NCI-H345 treated with DMSO at 0.1 percent for 48 hours (cell line): ENCODE results near the gene PRODH2.
"Not testable (repeated sequence)": the region's sequence is repeated elsewhere in the genome, so short reads cannot be mapped to it uniquely, and the experiment has no call there.

Experiments
- DNase-seq: peaks from one replicate; lab custom pipeline; 2025; ENCODE audit not compliant: unreplicated experiment; lab: John Stamatoyannopoulos, UW

Gene PRODH2

DNA sequence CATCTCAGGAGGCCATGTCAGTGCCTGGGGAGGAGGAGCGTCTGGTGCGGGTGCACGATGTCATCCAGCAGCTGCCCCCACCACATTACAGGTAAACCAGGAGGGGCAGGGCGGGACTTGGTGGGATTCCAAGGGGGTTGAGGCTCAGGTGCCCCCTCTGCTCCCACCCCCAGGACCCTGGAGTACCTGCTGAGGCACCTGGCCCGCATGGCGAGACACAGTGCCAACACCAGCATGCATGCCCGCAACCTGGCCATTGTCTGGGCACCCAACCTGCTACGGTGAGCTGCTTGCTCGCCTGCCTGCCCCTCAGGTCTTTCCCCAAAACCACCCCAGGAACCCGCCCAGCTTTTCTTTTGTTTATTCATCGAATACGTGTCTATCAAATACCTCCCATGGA, 30.1 kb downstream of the PRODH2 start:
- no peak for DNase-seq

DNA sequence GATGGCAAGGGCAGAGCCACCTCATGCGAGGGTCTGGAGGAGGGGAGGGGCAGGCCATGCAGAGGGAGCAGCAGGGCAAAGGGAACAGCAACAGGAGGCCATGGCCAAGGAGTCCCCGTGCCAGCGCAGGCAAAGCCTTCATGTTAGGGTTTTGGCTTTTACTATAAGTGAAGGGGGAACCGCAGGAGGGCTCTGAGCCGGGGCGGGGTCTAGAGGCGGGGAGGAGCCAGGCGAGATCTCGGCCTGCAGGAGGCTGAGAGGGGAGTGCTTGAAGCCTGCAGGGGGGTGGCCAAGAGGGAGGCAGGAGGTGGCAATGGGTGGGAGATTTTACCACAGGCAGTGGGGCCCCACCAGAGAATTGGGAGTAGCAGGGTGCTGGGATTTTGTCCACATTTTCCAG, 31.0 kb downstream of the PRODH2 start:
- no peak for DNase-seq

DNA sequence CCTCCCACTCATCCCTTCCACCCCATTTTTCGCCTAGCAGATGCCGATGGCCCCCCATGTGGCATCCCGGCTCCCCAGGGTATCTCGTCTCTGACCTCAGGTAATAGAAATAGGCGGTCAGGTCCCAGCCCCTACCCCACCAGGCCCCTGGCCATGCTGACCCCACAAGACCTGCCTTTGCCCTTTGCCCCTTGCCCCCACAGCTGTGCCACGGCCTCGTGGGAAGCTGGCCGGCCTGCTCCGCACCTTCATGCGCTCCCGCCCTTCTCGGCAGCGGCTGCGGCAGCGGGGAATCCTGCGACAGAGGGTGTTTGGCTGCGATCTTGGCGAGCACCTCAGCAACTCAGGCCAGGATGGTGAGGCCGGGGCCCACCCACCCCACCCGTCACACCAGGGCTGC, 31.9 kb downstream of the PRODH2 start:
- DNase-seq = no peak

DNA sequence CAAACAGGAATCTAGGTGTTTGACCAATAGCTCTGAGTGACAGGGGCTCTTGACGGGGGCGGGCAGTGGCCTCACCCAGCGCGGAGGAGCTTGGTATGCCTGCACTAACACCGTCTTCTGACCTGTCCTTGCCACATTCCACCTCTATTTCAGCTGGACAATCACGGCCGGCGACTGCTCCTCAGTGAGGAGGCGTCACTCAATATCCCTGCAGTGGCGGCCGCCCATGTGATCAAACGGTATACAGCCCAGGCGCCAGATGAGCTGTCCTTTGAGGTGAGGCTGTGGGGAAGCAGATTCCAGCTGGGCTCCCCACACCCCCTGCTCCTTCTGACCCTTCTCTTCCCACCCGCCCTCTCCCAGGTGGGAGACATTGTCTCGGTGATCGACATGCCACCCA, 32.6 kb downstream of the PRODH2 start:
- DNase-seq = no peak

DNA sequence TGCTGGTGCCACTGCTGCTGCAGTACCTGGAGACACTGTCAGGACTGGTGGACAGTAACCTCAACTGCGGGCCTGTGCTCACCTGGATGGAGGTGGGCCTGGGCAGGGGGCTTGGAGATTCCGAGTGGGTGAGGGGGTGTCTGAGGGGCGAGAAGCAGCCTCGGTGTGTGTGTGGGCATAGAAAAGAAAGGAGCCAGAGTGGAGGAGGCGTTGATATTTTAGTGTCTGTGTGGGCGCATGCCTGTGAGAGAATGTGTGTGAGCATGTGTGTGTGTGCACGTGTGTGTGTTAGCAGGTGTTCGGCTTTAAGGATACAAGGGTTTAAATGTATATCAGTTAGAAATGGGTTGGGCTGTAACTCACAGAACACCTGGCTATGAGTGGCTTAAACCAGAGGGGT, 33.6 kb downstream of the PRODH2 start:
- no peak for DNase-seq

DNA sequence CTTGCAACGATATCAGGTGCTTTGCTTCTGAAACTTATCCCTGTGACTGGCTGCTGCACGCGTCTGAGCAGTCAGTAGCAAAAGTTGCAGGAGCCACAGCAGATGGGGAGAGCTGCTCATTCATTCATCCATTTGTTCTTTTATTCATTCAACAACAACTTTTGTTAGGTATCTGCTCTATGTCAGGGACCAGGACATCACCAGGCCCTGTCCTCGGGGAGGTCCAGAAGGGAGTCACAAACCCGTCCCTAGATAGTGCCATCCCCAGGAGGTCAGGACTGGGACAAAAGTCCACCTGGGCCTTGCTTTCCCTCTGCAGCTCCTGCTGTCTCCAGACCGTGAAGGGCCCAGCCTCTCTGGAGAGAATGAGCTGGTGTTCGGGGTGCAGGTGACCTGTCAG, 34.7 kb downstream of the PRODH2 start:
- no peak for DNase-seq

DNA sequence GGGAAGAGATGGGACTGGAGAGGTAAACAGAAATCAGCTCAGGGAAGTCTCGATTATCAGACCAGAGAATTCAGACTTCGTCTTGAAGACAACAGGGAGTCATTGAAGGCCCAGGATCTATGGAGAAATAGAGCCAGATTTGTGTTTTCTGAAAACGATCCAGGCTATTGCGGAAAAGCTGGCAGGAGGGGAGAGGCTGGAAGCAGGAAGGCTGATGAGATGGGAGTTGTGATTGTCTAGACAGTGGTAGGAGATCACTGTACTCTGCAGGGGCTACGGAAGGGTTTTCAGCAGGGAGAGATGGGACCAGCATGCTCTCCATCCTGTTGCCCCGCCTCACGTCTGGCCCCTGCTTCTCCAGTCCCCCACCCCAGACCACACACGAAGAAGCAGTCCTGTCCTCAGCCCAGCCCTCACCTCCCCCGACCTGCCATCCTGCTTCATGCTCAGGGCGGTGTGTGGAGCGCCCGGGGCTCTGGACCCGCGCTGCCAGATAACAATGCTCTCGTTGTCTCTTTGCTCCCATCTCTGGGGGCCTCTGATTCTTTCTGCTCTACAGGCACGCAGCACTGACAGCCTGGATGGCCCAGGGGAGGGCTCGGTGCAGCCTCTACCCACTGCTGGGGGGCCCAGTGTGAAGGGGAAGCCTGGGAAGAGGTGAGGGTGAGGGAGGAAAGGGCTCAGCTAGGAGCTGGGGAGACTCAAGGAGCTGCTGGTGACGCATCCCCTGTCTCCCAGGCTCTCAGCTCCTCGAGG, 35.4 kb downstream of the PRODH2 start:
- DNase-seq = no peak

DNA sequence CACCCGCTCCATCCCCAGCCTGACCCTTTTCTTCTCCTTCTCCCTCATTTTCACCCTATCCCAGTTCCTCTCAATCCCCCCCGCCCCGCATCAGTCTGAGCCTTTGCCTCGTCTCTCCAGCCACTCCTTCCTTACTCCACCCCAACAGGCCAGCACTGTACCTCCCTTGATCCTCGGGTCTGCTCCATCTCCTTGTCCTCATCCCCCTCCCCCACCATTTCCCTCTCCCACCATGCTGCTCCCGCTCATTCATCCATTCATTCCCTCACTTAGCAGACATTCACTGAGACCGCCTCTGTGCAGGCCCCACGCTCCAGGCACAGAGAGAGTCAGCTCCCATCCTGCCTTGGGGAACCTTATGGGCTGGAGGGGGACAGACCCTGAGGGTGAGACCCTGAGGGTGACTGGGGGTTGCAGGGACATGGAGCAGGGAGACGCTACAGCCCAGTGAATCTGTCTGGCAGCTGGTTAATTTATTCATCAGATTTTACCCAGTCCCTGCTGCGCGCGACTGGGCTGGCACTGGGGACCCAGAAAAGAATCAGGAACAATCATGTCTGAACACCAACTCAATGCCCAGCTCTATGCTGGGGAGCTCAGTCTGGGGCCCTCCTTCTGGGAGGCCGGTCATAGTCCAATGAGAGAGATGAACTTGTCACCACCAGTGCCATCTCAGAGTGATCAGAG, 36.4 kb downstream of the PRODH2 start:
- DNase-seq = no peak

DNA sequence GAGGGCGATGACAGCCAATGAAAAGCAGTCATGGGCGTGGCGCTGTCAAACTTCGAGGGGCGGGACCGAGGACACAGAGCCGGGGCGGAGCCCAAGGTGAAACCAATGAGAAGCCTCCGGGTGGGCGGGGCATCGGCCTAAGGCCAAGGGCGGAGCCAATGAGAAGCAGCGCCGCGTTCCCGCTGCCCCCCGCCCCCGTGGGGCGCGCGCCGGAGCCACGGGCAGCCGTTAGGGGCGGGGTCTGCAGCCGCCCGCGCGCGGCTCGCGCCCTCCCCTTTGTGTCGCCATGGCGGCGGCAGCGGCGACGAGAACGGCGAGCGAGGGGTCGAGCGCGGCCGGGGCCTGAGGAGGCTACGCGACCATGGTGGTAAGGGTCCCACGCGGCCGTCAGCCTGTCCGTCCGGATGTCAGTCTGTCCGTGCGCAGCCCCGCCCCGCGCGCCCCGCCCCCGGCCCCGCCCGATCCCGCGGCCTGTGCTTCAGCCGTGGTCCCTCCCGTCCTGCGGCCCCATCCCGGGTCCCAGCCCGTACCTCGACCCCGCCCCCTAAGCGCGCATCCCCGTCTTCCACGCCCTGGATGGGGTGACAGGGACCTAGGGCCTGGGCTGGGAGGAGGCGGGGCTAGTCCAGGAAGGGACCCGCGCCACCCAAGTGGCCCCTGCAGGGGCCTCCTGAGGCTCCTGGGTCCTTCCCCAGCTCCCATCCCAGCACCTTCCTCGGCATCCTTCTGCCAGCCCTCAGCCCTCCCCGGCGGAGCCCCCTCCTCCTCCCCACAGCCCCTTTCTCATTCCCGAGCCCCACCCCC, 37.1 kb downstream of the PRODH2 start, which contains the start of gene ARHGAP33:
Gene ARHGAP33, plus strand, starts transcription at position 267 of the 804 bp plus-strand sequence. Its CDS starts 95 bp downstream, at position 362.
- DNase-seq = peak; percentile 100

DNA sequence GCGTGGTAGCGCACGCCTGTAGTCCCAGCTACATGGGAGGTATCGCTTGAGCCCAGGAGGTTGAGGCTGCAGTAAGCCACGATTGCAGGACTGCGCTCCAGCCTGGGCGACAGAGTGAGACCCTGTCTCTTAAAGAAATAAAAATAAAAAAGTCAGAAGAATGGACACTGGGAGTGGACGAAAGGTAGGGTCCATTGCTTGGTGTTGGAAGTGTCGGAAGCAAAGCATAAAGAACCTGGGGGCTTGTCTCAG, 37.7 kb downstream of the PRODH2 start:
- no peak for DNase-seq

DNA sequence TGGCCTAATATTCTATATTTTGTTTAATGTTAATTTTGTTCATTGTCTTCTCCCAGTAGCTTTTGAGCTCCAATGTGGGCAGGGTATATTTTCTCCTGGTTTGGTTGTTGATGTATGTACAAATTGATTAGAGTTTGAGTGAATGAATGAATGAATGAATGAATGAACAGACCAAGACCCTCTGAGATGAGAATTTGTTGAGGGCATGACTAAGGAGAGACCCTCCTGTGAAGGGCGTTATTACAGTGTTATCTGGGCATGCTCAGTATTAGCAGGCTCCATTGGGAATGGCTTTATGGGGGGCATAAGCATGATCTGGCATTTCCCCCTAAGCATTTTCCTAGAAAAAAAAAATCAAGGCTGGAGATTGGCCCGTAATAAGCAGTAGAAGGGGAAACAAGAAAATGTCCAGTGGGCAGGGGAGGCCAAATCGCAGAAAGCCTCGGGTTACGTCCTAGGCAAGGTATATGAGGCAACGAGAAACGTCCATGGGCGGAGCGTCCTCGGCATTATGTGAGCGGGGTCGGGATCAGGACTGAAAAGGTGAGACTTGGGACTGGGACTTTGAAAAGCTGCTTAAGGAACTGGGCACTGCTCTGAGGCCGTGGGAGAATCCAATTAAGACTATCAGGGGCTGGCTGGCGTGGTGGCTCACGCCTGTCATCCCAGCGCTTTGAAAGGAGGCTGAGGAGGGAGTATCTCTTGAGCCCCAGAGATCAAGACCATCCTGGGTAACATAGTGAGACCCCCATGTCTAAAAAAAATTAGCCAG, 38.2 kb downstream of the PRODH2 start:
- no peak for DNase-seq

DNA sequence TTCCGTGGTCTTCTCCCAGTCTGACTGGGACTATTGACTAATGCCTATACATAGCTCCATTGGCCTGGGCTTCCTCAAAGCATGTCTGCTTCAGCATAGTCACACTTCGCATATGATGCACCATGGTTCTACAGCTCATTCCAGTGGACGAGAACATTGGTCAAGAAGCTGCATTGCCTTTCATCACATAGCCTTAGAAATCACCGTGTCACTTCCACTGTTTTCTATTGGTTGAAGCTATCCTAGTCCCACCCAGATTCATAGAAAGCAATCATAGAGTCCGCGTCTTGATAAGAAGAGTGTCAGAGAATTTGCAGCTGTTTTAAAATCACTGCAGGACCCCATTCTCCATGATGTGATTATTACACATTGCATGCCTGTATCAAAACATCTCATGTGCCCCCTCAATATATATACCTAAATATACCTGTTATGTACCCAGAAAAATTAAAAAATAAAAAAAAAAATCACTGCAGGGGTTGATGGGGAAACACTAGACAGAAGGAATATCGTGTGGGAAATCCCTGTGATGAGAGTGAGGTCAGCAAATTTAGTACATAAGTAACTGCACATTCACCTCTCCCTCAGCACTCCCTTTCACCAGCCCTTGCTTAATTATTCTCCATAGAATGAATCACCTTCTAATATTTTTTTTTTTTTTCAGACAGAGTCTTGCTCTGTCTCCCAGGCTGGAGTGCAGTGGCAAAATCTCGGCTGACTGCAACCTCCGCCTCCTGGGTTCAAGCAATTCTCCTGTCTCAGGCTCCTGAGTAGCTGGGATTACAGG, 39.4 kb downstream of the PRODH2 start:
- no peak for DNase-seq

DNA sequence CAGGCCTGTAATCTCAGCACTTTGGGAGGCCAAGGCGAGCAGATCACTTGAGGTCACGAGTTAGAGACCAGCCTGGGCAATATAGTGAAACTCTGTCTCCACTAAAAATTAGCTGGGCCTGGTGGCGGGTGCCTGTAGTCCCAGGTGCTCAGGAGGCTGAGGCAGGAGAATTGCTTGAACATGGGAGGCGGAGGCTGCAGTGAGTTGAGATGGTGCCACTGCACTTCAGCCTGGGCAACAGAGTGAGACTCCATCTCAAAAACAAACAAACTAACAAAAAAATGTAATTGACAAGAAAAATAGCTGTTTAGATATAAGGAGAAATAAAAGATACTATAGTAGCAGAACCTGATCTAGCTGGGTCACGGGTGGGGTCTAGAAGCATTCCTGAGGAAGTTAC, 40.3 kb downstream of the PRODH2 start:
- DNase-seq = not testable (repeated sequence)

DNA sequence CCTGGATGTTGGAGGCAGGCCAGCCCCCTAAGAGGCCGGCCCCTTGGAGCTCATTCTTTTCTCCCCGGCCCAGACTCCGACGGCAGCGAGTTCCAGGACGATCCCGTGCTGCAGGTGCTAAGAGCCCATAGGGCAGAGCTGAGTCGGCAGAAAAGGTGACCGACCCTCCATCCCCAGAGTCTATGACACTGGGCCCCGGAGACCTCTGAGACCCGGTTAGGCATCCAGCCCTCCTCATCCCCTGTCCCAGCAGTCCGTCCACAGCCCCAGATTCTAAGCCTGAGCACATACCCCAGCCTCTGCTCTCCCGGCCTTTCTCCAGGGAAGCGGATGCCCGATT, 44.6 kb downstream of the PRODH2 start:
- no peak for DNase-seq

DNA sequence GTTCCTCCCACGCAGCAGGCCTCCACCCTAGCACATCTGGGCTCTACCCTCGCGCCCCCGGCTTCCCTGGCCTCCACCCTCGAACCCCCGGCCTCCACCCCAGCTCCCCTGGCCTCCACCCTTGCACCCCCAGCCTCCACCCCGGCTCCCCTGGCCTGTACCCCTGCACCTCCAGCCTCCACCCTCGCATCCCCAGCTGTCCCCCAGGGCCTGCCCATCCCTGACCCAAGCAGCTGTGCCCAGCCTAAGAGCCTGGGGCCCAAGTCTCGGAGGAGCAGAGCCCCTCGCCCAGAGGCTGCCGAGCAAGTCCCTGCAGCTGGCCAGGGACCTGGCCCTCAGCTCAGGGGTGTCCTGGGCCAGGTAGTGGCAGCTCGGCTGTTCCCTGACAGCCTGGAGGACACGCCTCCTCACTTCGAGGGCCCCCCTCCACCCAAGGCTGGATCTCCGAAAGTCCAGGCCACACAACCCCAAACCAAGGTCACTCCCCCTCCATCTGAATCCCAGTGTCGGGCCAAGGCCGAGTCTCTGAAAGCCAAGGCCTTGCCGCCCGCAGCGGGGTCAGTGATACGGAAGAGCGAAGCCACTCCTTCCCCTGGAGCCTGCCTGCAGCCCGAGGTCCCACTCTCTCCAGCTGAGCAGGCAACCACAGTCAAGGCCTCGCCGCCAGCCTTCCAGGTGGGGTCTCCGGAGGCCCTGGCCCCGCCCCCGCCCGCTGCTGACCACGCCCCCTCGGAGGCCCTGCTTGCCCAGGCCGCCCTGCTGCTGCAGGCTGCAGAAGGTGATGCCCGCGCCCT, 45.2 kb downstream of the PRODH2 start:
- DNase-seq = no peak

DNA sequence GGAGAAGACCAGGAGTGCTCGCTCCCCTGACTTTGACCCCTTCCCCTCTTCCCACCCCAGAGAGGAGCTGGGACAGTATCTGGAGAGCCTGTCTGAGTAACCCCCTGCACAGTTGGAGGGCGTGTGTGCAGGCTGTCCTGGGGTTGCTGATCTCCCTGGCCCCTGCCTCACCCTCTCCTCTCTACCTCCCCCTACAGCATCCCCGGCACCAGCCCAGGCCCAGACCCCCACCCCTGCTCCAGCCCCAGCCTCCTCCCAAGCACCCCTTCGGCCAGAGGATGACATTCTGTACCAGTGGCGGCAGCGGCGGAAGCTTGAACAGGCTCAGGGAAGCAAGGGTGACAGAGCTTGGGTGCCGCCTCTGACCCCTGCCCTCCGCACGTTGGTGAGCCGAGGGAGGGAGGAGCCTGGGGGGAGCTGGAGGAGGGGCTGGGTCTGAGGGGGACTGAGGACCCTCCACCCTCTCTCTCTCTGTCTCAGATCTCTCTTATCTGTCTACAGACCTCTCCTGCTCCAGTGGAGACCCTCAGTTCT, 46.0 kb downstream of the PRODH2 start:
- no peak for DNase-seq

DNA sequence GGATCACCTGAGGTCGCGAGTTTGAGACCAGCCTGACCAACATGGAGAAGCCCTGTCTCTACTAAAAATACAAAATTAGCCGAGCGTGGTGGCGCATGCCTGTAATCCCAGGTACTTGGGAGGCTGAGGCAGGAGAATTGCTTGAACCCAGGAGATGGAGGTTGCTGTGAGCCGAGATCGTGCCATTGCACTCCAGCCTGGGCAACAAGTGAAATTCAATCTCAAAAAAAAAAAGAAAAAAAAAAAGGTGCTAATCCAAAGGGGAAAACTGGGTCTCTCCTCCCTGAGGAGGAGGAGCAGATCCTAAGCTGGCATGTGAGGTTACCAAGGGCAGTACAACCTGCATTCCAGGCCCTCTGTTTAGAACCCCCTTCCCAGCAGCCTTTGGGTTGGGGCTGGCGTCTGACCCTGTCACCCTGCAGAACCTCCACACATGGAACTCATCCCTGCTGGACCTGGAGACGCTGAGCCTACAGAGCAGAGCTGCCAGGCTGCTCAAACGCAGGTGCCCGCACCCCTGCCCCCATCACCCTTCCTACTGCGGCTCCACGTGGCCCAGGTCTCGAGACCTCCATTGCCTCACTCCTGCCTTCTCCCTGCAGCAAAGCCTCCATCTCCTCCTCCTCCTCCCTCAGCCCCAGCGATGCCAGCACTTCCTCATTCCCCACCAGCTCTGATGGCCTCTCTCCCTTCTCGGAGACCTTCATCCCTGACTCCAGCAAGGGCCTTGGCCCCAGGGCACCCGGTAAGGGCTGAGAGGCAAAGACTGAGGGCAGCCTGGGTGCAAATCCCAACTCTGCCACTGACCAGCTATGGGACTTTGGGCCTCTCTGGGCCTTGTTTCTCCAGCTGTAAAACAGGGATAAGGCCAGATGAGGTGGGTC, 48.0 kb downstream of the PRODH2 start:
- DNase-seq = no peak

DNA sequence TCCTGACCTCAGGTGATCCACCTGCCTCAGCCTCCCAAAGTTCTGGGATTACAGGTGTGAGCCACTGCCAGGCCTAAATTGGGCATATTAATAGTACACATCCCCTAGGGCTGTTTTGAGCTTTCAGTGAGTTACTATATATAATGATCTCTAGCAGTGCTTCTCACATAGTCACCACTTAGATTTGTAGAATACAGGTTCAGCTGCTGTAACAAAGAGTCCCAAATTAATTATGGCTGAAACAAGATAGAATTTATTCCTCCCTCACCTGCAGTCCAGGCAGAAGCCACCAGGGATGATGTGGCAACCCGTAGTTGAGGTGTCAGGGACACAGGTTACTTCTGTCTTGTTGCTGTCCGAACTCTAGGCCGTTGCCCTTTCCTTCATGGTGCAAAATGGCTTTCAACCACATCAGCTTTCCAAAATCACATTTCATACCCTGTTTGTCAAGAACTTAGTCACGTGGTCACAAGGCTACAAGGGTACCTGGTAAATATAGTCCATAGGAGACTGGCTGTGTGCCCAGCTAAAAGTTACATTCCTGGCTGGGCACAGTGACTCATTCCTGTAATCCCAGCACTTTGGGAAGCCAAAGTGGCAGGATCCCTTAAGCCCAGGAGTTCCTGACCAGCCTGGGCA, 51.8 kb downstream of the PRODH2 start:
- DNase-seq = no peak
